NCI-H2107 (cell line): ENCODE data around the gene IL1RAP.

Experiments used
- DNase-seq: peaks from one replicate; lab custom pipeline; 2025; lab: John Stamatoyannopoulos, UW

Gene IL1RAP

GRCh38 chr3:190577225-190577624 is 63.3 kb downstream of the IL1RAP start:
- no peak for DNase-seq

GRCh38 chr3:190579514-190580137 is 65.7 kb downstream of the IL1RAP start:
- DNase-seq: no peak

GRCh38 chr3:190580417-190580816 is 66.5 kb downstream of the IL1RAP start:
- DNase-seq: no peak

GRCh38 chr3:190581041-190581541 is 67.2 kb downstream of the IL1RAP start:
- DNase-seq: no peak

GRCh38 chr3:190582667-190583066 is 68.8 kb downstream of the IL1RAP start:
- DNase-seq: no peak

GRCh38 chr3:190585805-190586630 is 72.1 kb downstream of the IL1RAP start:
- no peak for DNase-seq

GRCh38 chr3:190586631-190587011 is 72.7 kb downstream of the IL1RAP start:
- DNase-seq: no peak

- DNase-seq: no peak
These were observed 74.7 kb downstream of the IL1RAP start for GRCh38 chr3:190588570-190588969.

GRCh38 chr3:190589326-190589725 is 75.4 kb downstream of the IL1RAP start:
- no peak for DNase-seq

- DNase-seq: no peak
These were observed 77.2 kb downstream of the IL1RAP start for GRCh38 chr3:190591080-190591479.

GRCh38 chr3:190593075-190593474 is 79.2 kb downstream of the IL1RAP start:
- no peak for DNase-seq

- no peak for DNase-seq
These were observed 80.3 kb downstream of the IL1RAP start for GRCh38 chr3:190594171-190594570.

GRCh38 chr3:190595179-190595795 is 81.4 kb downstream of the IL1RAP start:
- no peak for DNase-seq

- no peak for DNase-seq
These were observed 81.9 kb downstream of the IL1RAP start for GRCh38 chr3:190595807-190596206.

- no peak for DNase-seq
These were observed 82.7 kb downstream of the IL1RAP start for GRCh38 chr3:190596349-190597285.

GRCh38 chr3:190597291-190597690 is 83.4 kb downstream of the IL1RAP start:
- DNase-seq: no peak

GRCh38 chr3:190601622-190602021 is 87.7 kb downstream of the IL1RAP start:
- no peak for DNase-seq

- no peak for DNase-seq
These were observed 91.5 kb downstream of the IL1RAP start for GRCh38 chr3:190605385-190605784.

GRCh38 chr3:190606596-190606995 is 92.7 kb downstream of the IL1RAP start:
- DNase-seq: no peak

GRCh38 chr3:190607021-190607420 is 93.1 kb downstream of the IL1RAP start:
- DNase-seq: no peak

- no peak for DNase-seq
These were observed 95.1 kb downstream of the IL1RAP start for GRCh38 chr3:190608850-190609589.
